OCI-LY1 (cell line): ENCODE results near the gene NOP14.

Experiments used
- H2AFZ ChIP-seq: fragments of 200-600 bp; sonication (generic), shearing (Covaris generic); 2 replicates; pipeline ENCODE4 v1.6.0; 2014; ENCODE audit warnings: antibody characterized with exemption, mild to moderate bottlenecking, low read length
- H3F3A ChIP-seq: fragments of 200-600 bp; sonication (generic), shearing (Covaris generic); 2 replicates; pipeline ENCODE4 v1.6.0; 2014; ENCODE audit warnings: mild to moderate bottlenecking, antibody characterized with exemption, low read length, moderate library complexity; ENCODE audit not compliant: insufficient read depth
- H3K27ac ChIP-seq: fragments of 200-600 bp; sonication (generic); 2 replicates; pipeline ENCODE4 v1.5.1; 2014; ENCODE audit warnings: low read length, mixed run types, mild to moderate bottlenecking, low read depth; ENCODE audit not compliant: poor library complexity, severe bottlenecking
- H3K27me3 ChIP-seq: fragments of 200-600 bp; sonication (generic); 2 replicates; pipeline ENCODE4 v1.6.0; 2014; ENCODE audit warnings: antibody characterized with exemption, mild to moderate bottlenecking, low read length, moderate library complexity; ENCODE audit not compliant: insufficient read depth
- H3K36me3 ChIP-seq: fragments of 200-600 bp; sonication (generic); 2 replicates; pipeline ENCODE4 v1.6.1; 2014; ENCODE audit warnings: mild to moderate bottlenecking, antibody characterized with exemption, low read length, moderate library complexity, mixed read lengths; ENCODE audit not compliant: insufficient read depth
- H3K4me1 ChIP-seq: fragments of 200-600 bp; sonication (generic); 2 replicates; pipeline ENCODE4 v1.5.1; 2014; ENCODE audit warnings: mild to moderate bottlenecking, low read length, moderate library complexity; ENCODE audit not compliant: insufficient read depth, severe bottlenecking
- H3K4me2 ChIP-seq: fragments of 200-600 bp; sonication (generic), shearing (Covaris generic); 2 replicates; pipeline ENCODE4 v1.6.1; 2014; ENCODE audit warnings: low read length
- H3K4me3 ChIP-seq: fragments of 200-600 bp; sonication (generic); 2 replicates; pipeline ENCODE4 v1.5.1; 2014; ENCODE audit warnings: low read length, low read depth, mild to moderate bottlenecking, mixed read lengths; ENCODE audit not compliant: poor library complexity, severe bottlenecking
- H3K79me2 ChIP-seq: fragments of 200-600 bp; shearing (Covaris generic); 2 replicates; pipeline ENCODE4 v1.6.1; 2016; ENCODE audit warnings: mixed run types, low read length, mixed read lengths; ENCODE audit not compliant: insufficient read depth
- H3K9ac ChIP-seq: fragments of 200-600 bp; sonication (generic), shearing (Covaris generic); 2 replicates; pipeline ENCODE4 v1.6.1; 2014; ENCODE audit warnings: mild to moderate bottlenecking, low read length, mixed read lengths
- H3K9me2 ChIP-seq: fragments of 200-600 bp; sonication (generic), shearing (Covaris generic); 2 replicates; pipeline ENCODE4 v1.6.1; 2014; ENCODE audit warnings: low read depth, mild to moderate bottlenecking, low read length, mixed read lengths
- H3K9me3 ChIP-seq: fragments of 200-600 bp; shearing (Covaris generic); 2 replicates; pipeline ENCODE4 v1.6.1; 2014; ENCODE audit warnings: low read length, mixed read lengths
- H4K20me1 ChIP-seq: fragments of 200-600 bp; sonication (generic), shearing (Covaris generic); 2 replicates; pipeline ENCODE4 v1.6.0; 2016; ENCODE audit warnings: mild to moderate bottlenecking, low read length; ENCODE audit not compliant: insufficient read depth
- EZH2 ChIP-seq: fragments of 200-600 bp; sonication (generic), shearing (Covaris generic); IDR thresholded peaks from 2 replicates; pipeline ENCODE4 v1.8.0; 2017; ENCODE audit warnings: borderline replicate concordance, mixed run types, mild to moderate bottlenecking, antibody characterized with exemption, low read length, moderate library complexity, mixed read lengths
- TF ChIP-seq, protein P1 (sequence below): fragments of 200-600 bp; sonication (generic), shearing (Covaris generic); IDR thresholded peaks from 2 replicates; pipeline ENCODE4 v1.5.1; 2017; ENCODE audit warnings: mild to moderate bottlenecking, antibody characterized with exemption, low read length, moderate library complexity, mixed read lengths

Gene NOP14

GRCh38 chr4:2942532-2943363 lies 20.5 kb downstream of the NOP14 start:
- no peaks in the 10 kb centered on the region for H3K27me3 ChIP-seq
- no peaks in the 10 kb centered on the region for H3K9me2 ChIP-seq
- peak overlapping the region; percentile 75 for H3K27ac ChIP-seq
- H2AFZ ChIP-seq, result no peak overlapping the region
- H3K36me3 ChIP-seq, result peaks cover 85% of the 10 kb centered on the region
- TF ChIP-seq EZH2, result no peak
- TF ChIP-seq, protein P1, sequence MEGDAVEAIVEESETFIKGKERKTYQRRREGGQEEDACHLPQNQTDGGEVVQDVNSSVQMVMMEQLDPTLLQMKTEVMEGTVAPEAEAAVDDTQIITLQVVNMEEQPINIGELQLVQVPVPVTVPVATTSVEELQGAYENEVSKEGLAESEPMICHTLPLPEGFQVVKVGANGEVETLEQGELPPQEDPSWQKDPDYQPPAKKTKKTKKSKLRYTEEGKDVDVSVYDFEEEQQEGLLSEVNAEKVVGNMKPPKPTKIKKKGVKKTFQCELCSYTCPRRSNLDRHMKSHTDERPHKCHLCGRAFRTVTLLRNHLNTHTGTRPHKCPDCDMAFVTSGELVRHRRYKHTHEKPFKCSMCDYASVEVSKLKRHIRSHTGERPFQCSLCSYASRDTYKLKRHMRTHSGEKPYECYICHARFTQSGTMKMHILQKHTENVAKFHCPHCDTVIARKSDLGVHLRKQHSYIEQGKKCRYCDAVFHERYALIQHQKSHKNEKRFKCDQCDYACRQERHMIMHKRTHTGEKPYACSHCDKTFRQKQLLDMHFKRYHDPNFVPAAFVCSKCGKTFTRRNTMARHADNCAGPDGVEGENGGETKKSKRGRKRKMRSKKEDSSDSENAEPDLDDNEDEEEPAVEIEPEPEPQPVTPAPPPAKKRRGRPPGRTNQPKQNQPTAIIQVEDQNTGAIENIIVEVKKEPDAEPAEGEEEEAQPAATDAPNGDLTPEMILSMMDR, result no peak
- peak overlapping the region; percentile 35; the same call in 1 of the 2 replicates for H3K9ac ChIP-seq
- peak overlapping the region; percentile 34; the same call in 1 of the 2 replicates for H3K4me2 ChIP-seq
- no peaks in the 10 kb centered on the region for H3K9me3 ChIP-seq
- H3F3A ChIP-seq, result no peaks in the 10 kb centered on the region
- no peak overlapping the region for H3K4me3 ChIP-seq
- H3K79me2 ChIP-seq, result no peaks in the 10 kb centered on the region
- H3K4me1 ChIP-seq, result peaks cover 19% of the 10 kb centered on the region
- H4K20me1 ChIP-seq, result no peaks in the 10 kb centered on the region

GRCh38 chr4:2942037-2942531 lies 21.1 kb downstream of the NOP14 start:
- Histone ChIP-seq H3F3A (no peaks in the 10 kb centered on the region), H3K36me3 (peaks cover 85% of the 10 kb centered on the region), H3K4me2 (peak overlapping the region; percentile 34; the same call in 1 of the 2 replicates), H3K27me3 (no peaks in the 10 kb centered on the region), H3K79me2 (no peaks in the 10 kb centered on the region), H3K4me3 (no peak overlapping the region), H3K4me1 (peaks cover 26% of the 10 kb centered on the region), H2AFZ (no peak overlapping the region), H4K20me1 (no peaks in the 10 kb centered on the region), H3K9ac (peak overlapping the region; percentile 35; the same call in 1 of the 2 replicates), H3K27ac (peak overlapping the region; percentile 75), H3K9me3 (no peaks in the 10 kb centered on the region), H3K9me2 (no peaks in the 10 kb centered on the region)
- TF ChIP-seq EZH2, result no peak
- TF ChIP-seq, protein P1, result no peak

DNA sequence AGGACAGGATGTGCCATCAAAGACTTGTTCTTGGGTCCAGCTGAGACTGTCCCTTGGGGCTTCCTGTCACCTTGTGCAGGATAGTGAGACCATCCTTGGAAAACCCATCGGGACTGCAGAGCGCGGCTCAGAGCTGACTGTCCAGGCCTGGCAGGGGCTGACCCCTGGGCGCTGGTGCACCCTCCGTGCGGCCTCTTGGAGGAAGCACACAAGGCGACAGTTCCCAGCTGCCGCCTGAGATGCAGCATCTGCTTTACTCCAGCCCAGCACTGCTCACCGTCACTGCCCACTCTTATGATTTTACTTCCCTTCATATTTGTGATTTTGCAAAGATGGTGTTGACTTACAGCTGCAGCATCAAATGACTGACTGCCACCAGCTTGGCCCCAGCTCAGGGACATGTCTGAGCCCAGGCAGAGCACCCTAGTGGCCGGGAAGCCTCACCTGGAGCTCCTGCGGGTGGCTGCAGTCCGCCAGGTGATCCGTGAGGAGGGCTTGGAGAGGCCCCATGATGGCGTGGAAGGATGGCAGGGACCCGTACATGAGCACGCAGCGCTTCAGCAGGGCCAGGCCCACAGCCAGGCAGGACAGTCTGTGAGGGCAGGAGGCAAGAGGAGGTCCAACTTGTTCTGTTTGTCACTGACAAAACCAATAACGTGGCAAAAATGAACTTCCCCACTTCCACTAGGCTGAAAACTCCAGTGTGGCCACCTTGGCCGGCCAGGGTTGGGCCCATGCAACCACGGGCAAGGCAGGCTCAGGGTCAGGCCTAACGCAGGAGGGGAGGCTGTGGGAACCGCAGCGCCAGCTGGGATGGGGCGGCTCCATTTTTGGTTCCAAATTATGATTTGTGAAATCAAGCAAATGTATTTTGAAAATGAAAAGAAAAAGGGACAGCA lies 21.8 kb downstream of the NOP14 start:
- Histone ChIP-seq H3K79me2 (no peaks in the 10 kb centered on the region), H3K4me3 (no peak overlapping the region), H4K20me1 (no peaks in the 10 kb centered on the region), H3K9me2 (no peaks in the 10 kb centered on the region), H3K9ac (no peak overlapping the region), H2AFZ (no peak overlapping the region), H3K4me2 (no peak overlapping the region), H3K4me1 (peaks cover 33% of the 10 kb centered on the region), H3K9me3 (no peaks in the 10 kb centered on the region), H3K27me3 (no peaks in the 10 kb centered on the region), H3K27ac (peak overlapping the region; percentile 75), H3K36me3 (peaks cover 79% of the 10 kb centered on the region), H3F3A (no peaks in the 10 kb centered on the region)
- no peak for TF ChIP-seq EZH2
- TF ChIP-seq, protein P1, result no peak
